WTC11 (cell line): ENCODE measurements around the gene ARHGEF28. TPM values are rescaled to one million over a fixed set of nuclear protein-coding genes. Genes with fewer than 3 reads are reported as not detected.

ENCODE experiments used
- ATAC-seq: fragments of 200-7000 bp; cut with Tn5 transposase; 2 replicates; pipeline ENCODE4 v1.10.0; 2021; ENCODE audit warnings: mild to moderate bottlenecking, moderate library complexity
- CTCF ChIA-PET: fragments of 300-600 bp; sonication (Branson Sonifier 250); formaldehyde crosslinking; loops from one replicate; lab custom pipeline; 2021; ENCODE audit warnings: antibody characterized with exemption; lab: Charles Lee
- POLR2A ChIA-PET: fragments of 350-600 bp; sonication (Branson Sonifier 250); formaldehyde crosslinking; loops from one replicate; lab custom pipeline; 2021; ENCODE audit warnings: antibody characterized with exemption; lab: Charles Lee
- DNase-seq: peaks from one replicate; pipeline ENCODE4 v3.0.0; 2021; ENCODE audit warnings: low spot score
- H3K27ac Mint-ChIP-seq: 2 replicates; pipeline ENCODE4 v1.8.0; 2021; ENCODE audit warnings: mixed read lengths
- H3K27me3 Mint-ChIP-seq: 2 replicates; pipeline ENCODE4 v1.8.0; 2021; ENCODE audit warnings: low read depth, mild to moderate bottlenecking, moderate library complexity, mixed read lengths
- H3K36me3 Mint-ChIP-seq: 2 replicates; pipeline ENCODE4 v1.8.0; 2021; ENCODE audit warnings: mixed read lengths
- H3K4me1 Mint-ChIP-seq: 2 replicates; pipeline ENCODE4 v1.8.0; 2022; ENCODE audit warnings: mixed read lengths
- H3K4me3 Mint-ChIP-seq: 2 replicates; pipeline ENCODE4 v1.8.0; 2021; ENCODE audit warnings: mild to moderate bottlenecking, moderate library complexity, mixed read lengths
- H3K9me3 Mint-ChIP-seq: 2 replicates; pipeline ENCODE4 v1.8.0; 2021; ENCODE audit warnings: mixed read lengths
- CREM ChIP-seq: sonication (generic); formaldehyde crosslinking; IDR thresholded peaks from 2 replicates; pipeline ENCODE4 v1.8.1; 2022; ENCODE audit warnings: mild to moderate bottlenecking, missing genetic modification reagents, moderate library complexity
- FOXK1 ChIP-seq: sonication (generic); formaldehyde crosslinking; IDR thresholded peaks from 2 replicates; pipeline ENCODE4 v1.8.0; 2022; ENCODE audit warnings: mild to moderate bottlenecking, moderate library complexity, missing genetic modification reagents
- NFATC4 ChIP-seq: fragments of 250-450 bp; sonication (Bioruptor Pico); IDR thresholded peaks from 2 replicates; pipeline ENCODE4 v1.9.0; 2021; ENCODE audit warnings: mild to moderate bottlenecking
- NR3C1 ChIP-seq: sonication (generic); formaldehyde crosslinking; conservative IDR thresholded peaks from 2 replicates; pipeline ENCODE4 v1.8.1; 2023; ENCODE audit warnings: low read depth, mild to moderate bottlenecking, missing genetic modification reagents
- RELA ChIP-seq: sonication (generic); formaldehyde crosslinking; IDR thresholded peaks from 2 replicates; pipeline ENCODE4 v1.8.1; 2022; ENCODE audit warnings: missing genetic modification reagents, mild to moderate bottlenecking, borderline replicate concordance
- ZNF263 ChIP-seq: sonication (generic); formaldehyde crosslinking; IDR thresholded peaks from 2 replicates; pipeline ENCODE4 v1.8.1; 2022; ENCODE audit warnings: low read depth, mild to moderate bottlenecking, moderate library complexity, missing genetic modification reagents
- ZNF317 ChIP-seq: sonication (generic); formaldehyde crosslinking; IDR thresholded peaks from 2 replicates; pipeline ENCODE4 v1.8.1; 2023; ENCODE audit warnings: low read depth, mild to moderate bottlenecking, moderate library complexity, missing genetic modification reagents, borderline replicate concordance
- ZNF423 ChIP-seq: fragments of 250-450 bp; sonication (Bioruptor Pico); IDR thresholded peaks from 2 replicates; pipeline ENCODE4 v2.1.2; 2022; ENCODE audit warnings: mild to moderate bottlenecking, moderate library complexity
- total RNA-seq: library from RNA; stranded (reverse); gene quantifications from 3 replicates; pipeline ENCODE4 v1.2.3, GENCODE V29; 2021
- TF ChIP-seq, protein P1 (sequence below): fragments of 250-450 bp; sonication (Bioruptor Pico); IDR thresholded peaks from 2 replicates; pipeline ENCODE4 v1.8.0; 2021; ENCODE audit warnings: mild to moderate bottlenecking
- TF ChIP-seq, protein P2 (sequence below): sonication (generic); formaldehyde crosslinking; IDR thresholded peaks from 2 replicates; pipeline ENCODE4 v1.8.1; 2023; ENCODE audit warnings: mild to moderate bottlenecking, missing genetic modification reagents
- TF ChIP-seq, protein P3 (sequence below): sonication (generic); formaldehyde crosslinking; IDR thresholded peaks from 2 replicates; pipeline ENCODE4 v1.8.0; 2022; ENCODE audit warnings: missing genetic modification reagents
- TF ChIP-seq, protein P4 (sequence below): sonication (generic); formaldehyde crosslinking; IDR thresholded peaks from 2 replicates; pipeline ENCODE4 v1.8.1; 2022; ENCODE audit warnings: missing genetic modification reagents, borderline replicate concordance
- TF ChIP-seq, protein P5 (sequence below): sonication (generic); formaldehyde crosslinking; IDR thresholded peaks from 2 replicates; pipeline ENCODE4 v1.8.1; 2022; ENCODE audit warnings: mild to moderate bottlenecking, moderate library complexity, missing genetic modification reagents
- TF ChIP-seq, protein P6 (sequence below): sonication (generic); formaldehyde crosslinking; IDR thresholded peaks from 2 replicates; pipeline ENCODE4 v1.8.1; 2022; ENCODE audit warnings: mild to moderate bottlenecking, missing genetic modification reagents, moderate library complexity, borderline replicate concordance
- TF ChIP-seq, protein P7 (sequence below): fragments of 250-450 bp; sonication (Bioruptor Pico); IDR thresholded peaks from 2 replicates; pipeline ENCODE4 v1.9.0; 2021; ENCODE audit warnings: mild to moderate bottlenecking
- TF ChIP-seq, protein P8 (sequence below): fragments of 250-450 bp; sonication (Bioruptor Pico); IDR thresholded peaks from 2 replicates; pipeline ENCODE4 v1.9.0; 2021; ENCODE audit warnings: mild to moderate bottlenecking

ARHGEF28 gene
- total RNA-seq, 1 experiment from 2014 or later, result 0.96 TPM

DNA sequence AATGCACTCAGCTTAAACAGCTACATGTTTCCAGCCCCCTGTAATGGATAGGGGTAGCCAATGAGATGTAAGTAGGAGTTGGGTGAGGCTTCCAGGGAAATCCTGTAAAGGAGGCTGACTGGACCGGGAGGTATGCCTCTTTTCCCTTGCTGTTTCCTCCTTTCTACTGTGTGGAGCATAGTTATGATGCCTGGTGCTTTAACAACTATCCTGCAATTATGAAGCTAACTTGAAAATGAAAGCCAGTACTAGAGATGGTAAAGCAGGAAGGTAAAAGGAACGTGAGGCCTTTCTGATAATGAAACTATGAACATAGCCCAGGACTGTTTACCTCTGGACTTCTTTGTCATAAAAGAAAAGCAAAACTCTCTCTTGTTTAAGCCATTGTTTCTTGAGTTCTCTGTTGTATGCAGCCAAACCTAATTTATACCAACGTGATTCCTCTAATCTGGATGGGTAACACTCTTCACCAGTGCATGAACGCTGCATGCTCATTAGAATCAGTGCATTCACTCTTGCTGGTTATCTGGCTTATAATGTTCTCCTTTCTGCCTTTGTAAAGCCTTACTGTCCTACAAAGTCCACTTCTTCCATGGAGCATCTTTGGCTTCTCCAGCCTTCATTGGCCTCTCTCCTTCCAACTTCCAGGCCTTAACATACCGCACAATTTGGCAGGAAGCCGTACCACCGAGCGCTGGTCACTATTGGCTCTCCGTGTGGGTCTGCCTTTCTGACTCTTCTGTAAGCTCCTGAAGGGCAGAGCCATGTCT is 8.3 kb upstream of the ARHGEF28 start:
- H3K9me3 Mint-ChIP-seq, result no peaks in the 10 kb centered on the region
- TF ChIP-seq FOXK1 (CRISPR knock-in tag) (no peak), NFATC4 (CRISPR knock-in tag) (no peak), ZNF317 (CRISPR knock-in tag) (no peak), RELA (no peak), ZNF263 (CRISPR knock-in tag) (no peak), NR3C1 (CRISPR knock-in tag) (no peak), CREM (no peak), ZNF423 (CRISPR knock-in tag) (no peak)
- TF ChIP-seq, protein P1, sequence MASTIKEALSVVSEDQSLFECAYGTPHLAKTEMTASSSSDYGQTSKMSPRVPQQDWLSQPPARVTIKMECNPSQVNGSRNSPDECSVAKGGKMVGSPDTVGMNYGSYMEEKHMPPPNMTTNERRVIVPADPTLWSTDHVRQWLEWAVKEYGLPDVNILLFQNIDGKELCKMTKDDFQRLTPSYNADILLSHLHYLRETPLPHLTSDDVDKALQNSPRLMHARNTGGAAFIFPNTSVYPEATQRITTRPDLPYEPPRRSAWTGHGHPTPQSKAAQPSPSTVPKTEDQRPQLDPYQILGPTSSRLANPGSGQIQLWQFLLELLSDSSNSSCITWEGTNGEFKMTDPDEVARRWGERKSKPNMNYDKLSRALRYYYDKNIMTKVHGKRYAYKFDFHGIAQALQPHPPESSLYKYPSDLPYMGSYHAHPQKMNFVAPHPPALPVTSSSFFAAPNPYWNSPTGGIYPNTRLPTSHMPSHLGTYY (CRISPR knock-in tag), result no peak
- TF ChIP-seq, protein P2, sequence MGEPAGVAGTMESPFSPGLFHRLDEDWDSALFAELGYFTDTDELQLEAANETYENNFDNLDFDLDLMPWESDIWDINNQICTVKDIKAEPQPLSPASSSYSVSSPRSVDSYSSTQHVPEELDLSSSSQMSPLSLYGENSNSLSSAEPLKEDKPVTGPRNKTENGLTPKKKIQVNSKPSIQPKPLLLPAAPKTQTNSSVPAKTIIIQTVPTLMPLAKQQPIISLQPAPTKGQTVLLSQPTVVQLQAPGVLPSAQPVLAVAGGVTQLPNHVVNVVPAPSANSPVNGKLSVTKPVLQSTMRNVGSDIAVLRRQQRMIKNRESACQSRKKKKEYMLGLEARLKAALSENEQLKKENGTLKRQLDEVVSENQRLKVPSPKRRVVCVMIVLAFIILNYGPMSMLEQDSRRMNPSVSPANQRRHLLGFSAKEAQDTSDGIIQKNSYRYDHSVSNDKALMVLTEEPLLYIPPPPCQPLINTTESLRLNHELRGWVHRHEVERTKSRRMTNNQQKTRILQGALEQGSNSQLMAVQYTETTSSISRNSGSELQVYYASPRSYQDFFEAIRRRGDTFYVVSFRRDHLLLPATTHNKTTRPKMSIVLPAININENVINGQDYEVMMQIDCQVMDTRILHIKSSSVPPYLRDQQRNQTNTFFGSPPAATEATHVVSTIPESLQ (CRISPR knock-in tag), result no peak
- TF ChIP-seq, protein P3, sequence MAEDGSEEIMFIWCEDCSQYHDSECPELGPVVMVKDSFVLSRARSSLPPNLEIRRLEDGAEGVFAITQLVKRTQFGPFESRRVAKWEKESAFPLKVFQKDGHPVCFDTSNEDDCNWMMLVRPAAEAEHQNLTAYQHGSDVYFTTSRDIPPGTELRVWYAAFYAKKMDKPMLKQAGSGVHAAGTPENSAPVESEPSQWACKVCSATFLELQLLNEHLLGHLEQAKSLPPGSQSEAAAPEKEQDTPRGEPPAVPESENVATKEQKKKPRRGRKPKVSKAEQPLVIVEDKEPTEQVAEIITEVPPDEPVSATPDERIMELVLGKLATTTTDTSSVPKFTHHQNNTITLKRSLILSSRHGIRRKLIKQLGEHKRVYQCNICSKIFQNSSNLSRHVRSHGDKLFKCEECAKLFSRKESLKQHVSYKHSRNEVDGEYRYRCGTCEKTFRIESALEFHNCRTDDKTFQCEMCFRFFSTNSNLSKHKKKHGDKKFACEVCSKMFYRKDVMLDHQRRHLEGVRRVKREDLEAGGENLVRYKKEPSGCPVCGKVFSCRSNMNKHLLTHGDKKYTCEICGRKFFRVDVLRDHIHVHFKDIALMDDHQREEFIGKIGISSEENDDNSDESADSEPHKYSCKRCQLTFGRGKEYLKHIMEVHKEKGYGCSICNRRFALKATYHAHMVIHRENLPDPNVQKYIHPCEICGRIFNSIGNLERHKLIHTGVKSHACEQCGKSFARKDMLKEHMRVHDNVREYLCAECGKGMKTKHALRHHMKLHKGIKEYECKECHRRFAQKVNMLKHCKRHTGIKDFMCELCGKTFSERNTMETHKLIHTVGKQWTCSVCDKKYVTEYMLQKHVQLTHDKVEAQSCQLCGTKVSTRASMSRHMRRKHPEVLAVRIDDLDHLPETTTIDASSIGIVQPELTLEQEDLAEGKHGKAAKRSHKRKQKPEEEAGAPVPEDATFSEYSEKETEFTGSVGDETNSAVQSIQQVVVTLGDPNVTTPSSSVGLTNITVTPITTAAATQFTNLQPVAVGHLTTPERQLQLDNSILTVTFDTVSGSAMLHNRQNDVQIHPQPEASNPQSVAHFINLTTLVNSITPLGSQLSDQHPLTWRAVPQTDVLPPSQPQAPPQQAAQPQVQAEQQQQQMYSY, result no peak
- TF ChIP-seq, protein P4, sequence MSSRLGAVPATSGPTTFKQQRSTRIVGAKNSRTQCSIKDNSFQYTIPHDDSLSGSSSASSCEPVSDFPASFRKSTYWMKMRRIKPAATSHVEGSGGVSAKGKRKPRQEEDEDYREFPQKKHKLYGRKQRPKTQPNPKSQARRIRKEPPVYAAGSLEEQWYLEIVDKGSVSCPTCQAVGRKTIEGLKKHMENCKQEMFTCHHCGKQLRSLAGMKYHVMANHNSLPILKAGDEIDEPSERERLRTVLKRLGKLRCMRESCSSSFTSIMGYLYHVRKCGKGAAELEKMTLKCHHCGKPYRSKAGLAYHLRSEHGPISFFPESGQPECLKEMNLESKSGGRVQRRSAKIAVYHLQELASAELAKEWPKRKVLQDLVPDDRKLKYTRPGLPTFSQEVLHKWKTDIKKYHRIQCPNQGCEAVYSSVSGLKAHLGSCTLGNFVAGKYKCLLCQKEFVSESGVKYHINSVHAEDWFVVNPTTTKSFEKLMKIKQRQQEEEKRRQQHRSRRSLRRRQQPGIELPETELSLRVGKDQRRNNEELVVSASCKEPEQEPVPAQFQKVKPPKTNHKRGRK (CRISPR knock-in tag), result no peak
- TF ChIP-seq, protein P5, sequence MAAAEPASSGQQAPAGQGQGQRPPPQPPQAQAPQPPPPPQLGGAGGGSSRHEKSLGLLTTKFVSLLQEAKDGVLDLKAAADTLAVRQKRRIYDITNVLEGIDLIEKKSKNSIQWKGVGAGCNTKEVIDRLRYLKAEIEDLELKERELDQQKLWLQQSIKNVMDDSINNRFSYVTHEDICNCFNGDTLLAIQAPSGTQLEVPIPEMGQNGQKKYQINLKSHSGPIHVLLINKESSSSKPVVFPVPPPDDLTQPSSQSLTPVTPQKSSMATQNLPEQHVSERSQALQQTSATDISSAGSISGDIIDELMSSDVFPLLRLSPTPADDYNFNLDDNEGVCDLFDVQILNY (CRISPR knock-in tag), result no peak
- TF ChIP-seq, protein P6, sequence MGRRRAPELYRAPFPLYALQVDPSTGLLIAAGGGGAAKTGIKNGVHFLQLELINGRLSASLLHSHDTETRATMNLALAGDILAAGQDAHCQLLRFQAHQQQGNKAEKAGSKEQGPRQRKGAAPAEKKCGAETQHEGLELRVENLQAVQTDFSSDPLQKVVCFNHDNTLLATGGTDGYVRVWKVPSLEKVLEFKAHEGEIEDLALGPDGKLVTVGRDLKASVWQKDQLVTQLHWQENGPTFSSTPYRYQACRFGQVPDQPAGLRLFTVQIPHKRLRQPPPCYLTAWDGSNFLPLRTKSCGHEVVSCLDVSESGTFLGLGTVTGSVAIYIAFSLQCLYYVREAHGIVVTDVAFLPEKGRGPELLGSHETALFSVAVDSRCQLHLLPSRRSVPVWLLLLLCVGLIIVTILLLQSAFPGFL (CRISPR knock-in tag), result no peak
- TF ChIP-seq, protein P7, sequence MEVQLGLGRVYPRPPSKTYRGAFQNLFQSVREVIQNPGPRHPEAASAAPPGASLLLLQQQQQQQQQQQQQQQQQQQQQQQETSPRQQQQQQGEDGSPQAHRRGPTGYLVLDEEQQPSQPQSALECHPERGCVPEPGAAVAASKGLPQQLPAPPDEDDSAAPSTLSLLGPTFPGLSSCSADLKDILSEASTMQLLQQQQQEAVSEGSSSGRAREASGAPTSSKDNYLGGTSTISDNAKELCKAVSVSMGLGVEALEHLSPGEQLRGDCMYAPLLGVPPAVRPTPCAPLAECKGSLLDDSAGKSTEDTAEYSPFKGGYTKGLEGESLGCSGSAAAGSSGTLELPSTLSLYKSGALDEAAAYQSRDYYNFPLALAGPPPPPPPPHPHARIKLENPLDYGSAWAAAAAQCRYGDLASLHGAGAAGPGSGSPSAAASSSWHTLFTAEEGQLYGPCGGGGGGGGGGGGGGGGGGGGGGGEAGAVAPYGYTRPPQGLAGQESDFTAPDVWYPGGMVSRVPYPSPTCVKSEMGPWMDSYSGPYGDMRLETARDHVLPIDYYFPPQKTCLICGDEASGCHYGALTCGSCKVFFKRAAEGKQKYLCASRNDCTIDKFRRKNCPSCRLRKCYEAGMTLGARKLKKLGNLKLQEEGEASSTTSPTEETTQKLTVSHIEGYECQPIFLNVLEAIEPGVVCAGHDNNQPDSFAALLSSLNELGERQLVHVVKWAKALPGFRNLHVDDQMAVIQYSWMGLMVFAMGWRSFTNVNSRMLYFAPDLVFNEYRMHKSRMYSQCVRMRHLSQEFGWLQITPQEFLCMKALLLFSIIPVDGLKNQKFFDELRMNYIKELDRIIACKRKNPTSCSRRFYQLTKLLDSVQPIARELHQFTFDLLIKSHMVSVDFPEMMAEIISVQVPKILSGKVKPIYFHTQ (CRISPR knock-in tag), result no peak
- TF ChIP-seq, protein P8, sequence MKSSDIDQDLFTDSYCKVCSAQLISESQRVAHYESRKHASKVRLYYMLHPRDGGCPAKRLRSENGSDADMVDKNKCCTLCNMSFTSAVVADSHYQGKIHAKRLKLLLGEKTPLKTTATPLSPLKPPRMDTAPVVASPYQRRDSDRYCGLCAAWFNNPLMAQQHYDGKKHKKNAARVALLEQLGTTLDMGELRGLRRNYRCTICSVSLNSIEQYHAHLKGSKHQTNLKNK, result no peak
- H3K27me3 Mint-ChIP-seq, result no peaks in the 10 kb centered on the region
- H3K27ac Mint-ChIP-seq, result no peak overlapping the region
- no peak overlapping the region for H3K4me3 Mint-ChIP-seq
- H3K36me3 Mint-ChIP-seq, result no peaks in the 10 kb centered on the region
- no peak for DNase-seq
- ChIA-PET CTCF (interaction anchor here (1.1 kb wide), 1 partner anchor 16 kb away, joined by 5 read pairs; no protein-coding TSS in a partner anchor), POLR2A (no interaction called here)
- no peak for ATAC-seq
- peaks cover 19% of the 10 kb centered on the region for H3K4me1 Mint-ChIP-seq
